ENCODE measurements around the gene SERBP1.

DNA sequence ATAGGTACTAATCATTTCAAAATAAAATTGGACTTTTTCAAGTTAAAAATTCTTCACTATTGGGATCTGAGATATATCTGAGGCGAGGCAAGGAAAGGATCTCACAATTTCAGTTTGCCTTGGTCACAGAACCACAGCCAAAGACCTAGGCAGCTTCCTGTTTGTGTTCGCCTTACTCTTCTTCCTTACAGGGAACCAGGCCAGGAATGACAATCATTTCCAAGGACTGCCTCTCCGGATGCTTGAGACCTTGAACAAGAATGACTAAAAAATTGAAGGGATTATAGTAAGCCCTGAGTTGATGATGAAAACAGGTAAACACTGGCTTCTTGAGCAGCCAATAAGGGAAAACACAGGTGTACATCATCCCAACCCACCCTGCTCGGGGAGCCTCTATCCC lies 35.2 kb upstream of the SERBP1 start:
- TF ChIP-seq, protein P1, sequence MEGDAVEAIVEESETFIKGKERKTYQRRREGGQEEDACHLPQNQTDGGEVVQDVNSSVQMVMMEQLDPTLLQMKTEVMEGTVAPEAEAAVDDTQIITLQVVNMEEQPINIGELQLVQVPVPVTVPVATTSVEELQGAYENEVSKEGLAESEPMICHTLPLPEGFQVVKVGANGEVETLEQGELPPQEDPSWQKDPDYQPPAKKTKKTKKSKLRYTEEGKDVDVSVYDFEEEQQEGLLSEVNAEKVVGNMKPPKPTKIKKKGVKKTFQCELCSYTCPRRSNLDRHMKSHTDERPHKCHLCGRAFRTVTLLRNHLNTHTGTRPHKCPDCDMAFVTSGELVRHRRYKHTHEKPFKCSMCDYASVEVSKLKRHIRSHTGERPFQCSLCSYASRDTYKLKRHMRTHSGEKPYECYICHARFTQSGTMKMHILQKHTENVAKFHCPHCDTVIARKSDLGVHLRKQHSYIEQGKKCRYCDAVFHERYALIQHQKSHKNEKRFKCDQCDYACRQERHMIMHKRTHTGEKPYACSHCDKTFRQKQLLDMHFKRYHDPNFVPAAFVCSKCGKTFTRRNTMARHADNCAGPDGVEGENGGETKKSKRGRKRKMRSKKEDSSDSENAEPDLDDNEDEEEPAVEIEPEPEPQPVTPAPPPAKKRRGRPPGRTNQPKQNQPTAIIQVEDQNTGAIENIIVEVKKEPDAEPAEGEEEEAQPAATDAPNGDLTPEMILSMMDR (conservative IDR thresholded peaks at IDR 0.05; ENCODE audit: low read depth, low read length): no peak
- TF ChIP-seq EZH2 (IDR thresholded peaks at IDR 0.05; ENCODE audit: borderline replicate concordance, low read depth, low read length, poor library complexity, severe bottlenecking): no peak

Measured in A673 (cell line).